ENCODE data around the gene ARL15. TPM values are rescaled to one million over a fixed set of nuclear protein-coding genes. Genes with fewer than 3 reads are reported as not detected.

The ARL15 gene
- total RNA-seq, 1 donor from 2014 or later, result 74.4 TPM

DNA sequence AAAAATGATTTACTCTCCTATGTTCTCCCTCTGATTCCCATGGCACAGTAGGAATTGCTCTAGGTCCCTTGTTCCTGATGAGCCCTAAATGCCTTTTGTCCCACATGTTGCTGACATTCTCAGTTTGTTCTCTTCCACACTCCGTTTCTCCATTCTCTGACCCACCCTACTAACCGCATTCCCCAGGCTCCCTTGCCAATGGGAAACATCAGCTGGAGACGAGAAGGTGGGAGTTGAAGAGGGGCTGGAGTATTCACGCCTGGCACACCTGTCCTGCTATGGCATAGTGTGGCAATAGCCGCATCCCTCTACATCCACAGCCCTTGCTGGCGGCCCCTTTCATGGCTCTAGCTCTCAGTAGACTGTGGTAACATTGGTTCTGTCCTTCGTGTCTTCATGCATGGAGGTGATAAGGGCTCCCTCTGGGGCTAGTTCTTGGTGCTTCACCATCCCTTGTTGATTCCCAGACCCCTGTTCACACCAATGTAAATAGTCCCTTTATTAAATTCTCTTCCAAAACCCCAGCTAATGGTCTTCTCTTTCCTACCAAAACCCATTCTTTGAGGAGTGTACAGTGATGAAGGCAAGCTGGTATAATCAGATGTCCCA lies 16.4 kb upstream of the ARL15 start:
- Histone ChIP-seq H3K36me3 (no peaks in the 10 kb centered on the region), H3K4me3 (no peak overlapping the region), H3K27ac (no peak overlapping the region), H3K27me3 (no peaks in the 10 kb centered on the region), H3K9me3 (no peaks in the 10 kb centered on the region), H3K4me1 (no peaks in the 10 kb centered on the region)
- TF ChIP-seq CTCF (IDR thresholded peaks at IDR 0.05), result no peak
- no peak for TF ChIP-seq POLR2A (IDR thresholded peaks at IDR 0.05)
- TF ChIP-seq POLR2AphosphoS5 (IDR thresholded peaks at IDR 0.05; ENCODE audit: insufficient read depth in 1 of 2, low read depth in 1 of 2), result no peak
- DNase-seq (ENCODE audit: extremely low spot score in 2 of 2), result no peak
- intact Hi-C loops (cut with DNase I), result no loop called here

DNA sequence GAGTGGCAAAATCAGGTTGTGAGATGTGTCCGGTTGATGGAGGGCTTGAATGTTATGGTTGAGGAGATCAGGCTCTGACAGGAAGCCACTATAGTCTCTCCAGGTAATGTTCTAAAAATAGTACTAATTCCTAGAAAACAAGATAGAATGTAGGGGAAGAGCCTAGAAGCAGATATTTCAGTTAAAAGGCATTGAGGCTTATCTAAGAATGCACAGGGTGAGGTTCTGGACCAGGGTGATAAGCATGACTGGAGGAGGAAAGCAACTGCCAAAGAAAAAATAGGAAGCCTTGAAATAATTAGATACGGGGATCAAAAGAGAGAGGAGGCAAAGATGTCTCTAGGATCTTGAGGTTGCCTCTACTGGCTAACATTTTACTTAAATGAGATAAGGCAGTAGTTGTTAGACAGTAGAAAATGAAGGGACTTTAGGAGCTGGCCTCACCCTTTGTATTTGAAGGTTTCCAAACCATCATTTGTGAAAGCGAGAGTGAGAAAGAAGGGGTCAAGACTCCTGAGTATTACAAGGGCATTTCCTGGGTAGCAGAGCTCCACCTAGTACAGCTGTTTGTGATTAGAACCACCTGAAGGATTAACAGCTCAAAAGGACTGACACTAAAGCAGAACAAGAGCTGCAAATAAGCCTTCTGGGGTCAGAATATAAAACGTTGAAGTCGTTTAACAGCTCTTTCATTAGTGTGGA lies 15.4 kb upstream of the ARL15 start:
- TF ChIP-seq CTCF (IDR thresholded peaks at IDR 0.05) (no peak), POLR2A (IDR thresholded peaks at IDR 0.05) (no peak), POLR2AphosphoS5 (IDR thresholded peaks at IDR 0.05; ENCODE audit: insufficient read depth in 1 of 2, low read depth in 1 of 2) (no peak)
- no peak for DNase-seq (ENCODE audit: extremely low spot score in 2 of 2)
- H3K9me3 ChIP-seq, result no peaks in the 10 kb centered on the region
- intact Hi-C loops (cut with DNase I), result no loop called here
- no peaks in the 10 kb centered on the region for H3K4me1 ChIP-seq
- no peak overlapping the region for H3K4me3 ChIP-seq
- no peaks in the 10 kb centered on the region for H3K36me3 ChIP-seq
- no peaks in the 10 kb centered on the region for H3K27me3 ChIP-seq
- no peak overlapping the region for H3K27ac ChIP-seq

DNA sequence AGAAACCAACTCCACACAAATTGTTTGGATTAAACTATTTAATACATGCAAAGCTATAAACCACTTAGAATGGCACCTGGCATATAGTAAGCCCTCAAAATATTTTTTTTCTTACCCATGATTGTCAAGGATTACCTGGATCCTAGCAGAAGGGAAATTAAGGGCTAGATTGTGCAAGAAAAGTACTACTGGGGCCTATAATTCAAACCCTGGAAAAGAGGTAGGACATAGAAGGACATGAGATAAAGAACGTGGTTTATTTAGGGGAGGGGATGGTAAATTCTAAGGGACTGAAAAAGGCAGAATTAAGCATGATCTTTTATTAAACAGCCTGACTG lies 14.9 kb upstream of the ARL15 start:
- H3K4me3 ChIP-seq, result no peak overlapping the region
- intact Hi-C loops (cut with DNase I), result no loop called here
- no peaks in the 10 kb centered on the region for H3K4me1 ChIP-seq
- DNase-seq (ENCODE audit: extremely low spot score in 2 of 2), result no peak
- no peaks in the 10 kb centered on the region for H3K27me3 ChIP-seq
- H3K36me3 ChIP-seq, result no peaks in the 10 kb centered on the region
- H3K9me3 ChIP-seq, result no peaks in the 10 kb centered on the region
- TF ChIP-seq CTCF (IDR thresholded peaks at IDR 0.05), result no peak
- TF ChIP-seq POLR2A (IDR thresholded peaks at IDR 0.05), result no peak
- TF ChIP-seq POLR2AphosphoS5 (IDR thresholded peaks at IDR 0.05; ENCODE audit: insufficient read depth in 1 of 2, low read depth in 1 of 2), result no peak
- no peak overlapping the region for H3K27ac ChIP-seq

DNA sequence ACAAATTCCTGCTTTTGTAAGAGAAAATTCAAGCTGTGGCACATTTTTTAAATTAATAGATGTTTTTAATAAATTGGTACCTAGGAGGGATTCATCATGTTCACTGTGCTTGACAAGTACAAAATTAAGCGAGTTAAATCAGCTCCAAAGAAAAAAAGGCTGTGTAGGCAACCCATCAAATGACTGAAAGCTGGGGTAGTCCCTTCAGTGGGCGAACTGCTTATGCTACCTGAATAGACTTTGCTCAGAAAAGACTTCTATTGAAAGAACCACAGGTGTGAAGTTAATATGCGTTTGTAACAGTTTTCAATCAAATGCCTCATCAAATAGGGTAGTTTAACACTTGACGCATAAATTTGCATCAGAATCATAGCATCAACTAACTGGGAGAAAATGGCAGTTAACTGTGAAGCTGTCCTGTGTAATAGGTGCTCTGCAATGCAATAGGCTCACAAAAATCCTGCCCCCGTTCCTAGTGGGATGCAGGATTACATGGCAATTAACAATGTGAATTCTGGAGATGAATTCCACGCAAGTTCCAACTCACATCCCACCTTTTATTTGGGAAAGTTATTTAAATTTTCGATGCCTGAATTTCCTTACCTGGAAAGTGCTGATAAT lies 14.4 kb upstream of the ARL15 start:
- intact Hi-C loops (cut with DNase I), result no loop called here
- Histone ChIP-seq H3K9me3 (no peaks in the 10 kb centered on the region), H3K4me1 (no peaks in the 10 kb centered on the region), H3K4me3 (no peak overlapping the region), H3K36me3 (no peaks in the 10 kb centered on the region), H3K27me3 (no peaks in the 10 kb centered on the region), H3K27ac (no peak overlapping the region)
- TF ChIP-seq POLR2A (IDR thresholded peaks at IDR 0.05), result no peak
- no peak for TF ChIP-seq CTCF (IDR thresholded peaks at IDR 0.05)
- TF ChIP-seq POLR2AphosphoS5 (IDR thresholded peaks at IDR 0.05; ENCODE audit: insufficient read depth in 1 of 2, low read depth in 1 of 2), result no peak
- DNase-seq (ENCODE audit: extremely low spot score in 2 of 2), result no peak

DNA sequence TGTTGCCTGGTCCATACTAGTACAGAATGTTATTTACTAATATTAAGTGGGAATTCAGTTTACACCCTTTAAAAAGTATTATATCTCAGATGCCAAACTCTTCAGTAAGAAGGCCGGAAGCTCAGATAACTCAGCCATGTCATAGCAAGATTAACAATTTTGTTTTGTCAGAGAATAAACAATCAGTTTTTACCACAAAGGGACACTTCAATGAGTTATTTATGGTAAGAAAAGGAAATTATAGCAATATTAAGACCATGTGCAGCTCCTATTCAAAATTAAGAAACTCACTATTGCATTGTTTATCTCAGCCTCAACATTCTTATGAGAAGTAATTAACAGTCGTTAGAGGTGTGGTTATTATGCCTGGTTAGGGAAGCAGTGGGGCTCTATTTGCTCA lies 13.1 kb upstream of the ARL15 start:
- H3K9me3 ChIP-seq, result no peaks in the 10 kb centered on the region
- no peaks in the 10 kb centered on the region for H3K36me3 ChIP-seq
- DNase-seq (ENCODE audit: extremely low spot score in 2 of 2), result no peak
- TF ChIP-seq POLR2A (IDR thresholded peaks at IDR 0.05) (no peak), CTCF (IDR thresholded peaks at IDR 0.05) (no peak), POLR2AphosphoS5 (IDR thresholded peaks at IDR 0.05; ENCODE audit: insufficient read depth in 1 of 2, low read depth in 1 of 2) (no peak)
- no peaks in the 10 kb centered on the region for H3K4me1 ChIP-seq
- no peaks in the 10 kb centered on the region for H3K27me3 ChIP-seq
- intact Hi-C loops (cut with DNase I), result no loop called here
- no peak overlapping the region for H3K27ac ChIP-seq
- no peak overlapping the region for H3K4me3 ChIP-seq

Measured in vagina (tissue), 2 donors.